ENCODE results near the gene TSEN15. TPM values are rescaled to one million over a fixed set of nuclear protein-coding genes. Genes with fewer than 3 reads are reported as not detected.
"Not testable (repeated sequence)": the region's sequence is repeated elsewhere in the genome, so short reads cannot be mapped to it uniquely, and the experiment has no call there.

Gene TSEN15
- polyA plus RNA-seq, 2 of the 4 experiments (the other 2 are of a cell fraction), result 36.7 to 79.9 TPM

- TF ChIP-seq JUNB (IDR thresholded peaks at IDR 0.05) (no peak), GATA3 (IDR thresholded peaks at IDR 0.05; ENCODE audit: borderline replicate concordance) (no peak), FOXS1 (CRISPR knock-in tag; IDR thresholded peaks at IDR 0.05) (no peak), POLR2A (IDR thresholded peaks at IDR 0.05; ENCODE audit: low read length) (no peak), SREBF2 (IDR thresholded peaks at IDR 0.05) (no peak), HES2 (IDR thresholded peaks at IDR 0.05) (no peak), SMC3 (IDR thresholded peaks at IDR 0.05) (no peak), CTCF (IDR thresholded peaks at IDR 0.05) (no peak), E2F6 (IDR thresholded peaks at IDR 0.05; ENCODE audit: borderline replicate concordance, low read depth) (no peak), CBX2 (IDR thresholded peaks at IDR 0.05; ENCODE audit: borderline replicate concordance, low read depth) (no peak), BHLHE40 (IDR thresholded peaks at IDR 0.05; ENCODE audit: low read depth, low read length) (no peak), HOXA7 (CRISPR knock-in tag; IDR thresholded peaks at IDR 0.05) (no peak), TFCP2L1 (CRISPR knock-in tag; IDR thresholded peaks at IDR 0.05) (no peak)
- H3K27ac ChIP-seq, result no peak overlapping the region
- no peak for ATAC-seq
These were observed 41.5 kb downstream of the TSEN15 start for GRCh38 chr1:184093071-184093470.

GRCh38 chr1:184096005-184096404, 44.5 kb downstream of the TSEN15 start:
- ChIA-PET POLR2A (no interaction called here), CTCF (interaction anchor here (0.8 to 1.8 kb wide), 2 partner anchors 126 to 1378 kb away, joined by 3 to 7 read pairs; no protein-coding TSS in a partner anchor)
- 78% methylated on average over 1 of the region's 1 CpG for WGBS (ENCODE audit: missing lambda C conversion rate)
- no peak for DNase-seq (ENCODE audit: low read depth in 1 of 2, low spot score in 1 of 2)
- ATAC-seq, result no peak
- H3K4me1 ChIP-seq, result no peaks in the 10 kb centered on the region
- no peak overlapping the region for H3K27ac ChIP-seq
- no peak for FAIRE-seq
- H3K9me3 ChIP-seq, result no peaks in the 10 kb centered on the region
- no peak overlapping the region for H3K4me3 ChIP-seq
- TF ChIP-seq HOXA7 (CRISPR knock-in tag; IDR thresholded peaks at IDR 0.05), result no peak
- TF ChIP-seq RFX5 (IDR thresholded peaks at IDR 0.05), result no peak
- no peak for TF ChIP-seq ATOH8 (CRISPR knock-in tag; IDR thresholded peaks at IDR 0.05; ENCODE audit: low read depth)
- no peak for TF ChIP-seq PHF8 (IDR thresholded peaks at IDR 0.05; ENCODE audit: borderline replicate concordance, low read depth)
- TF ChIP-seq NFE2L2 (conservative IDR thresholded peaks at IDR 0.05; ENCODE audit: low read length), result no peak
- TF ChIP-seq POLR2A (IDR thresholded peaks at IDR 0.05; ENCODE audit: low read length), result no peak
- no peak for TF ChIP-seq MYC (IDR thresholded peaks at IDR 0.05; ENCODE audit: borderline replicate concordance, low read length)
- no peak for TF ChIP-seq ELK1 (IDR thresholded peaks at IDR 0.05; ENCODE audit: low read depth, low read length)
- no peak for TF ChIP-seq NPAS2 (CRISPR knock-in tag; IDR thresholded peaks at IDR 0.05; ENCODE audit: borderline replicate concordance)
- TF ChIP-seq HOXB5 (CRISPR knock-in tag; IDR thresholded peaks at IDR 0.05), result no peak
- no peak for TF ChIP-seq ESRRA (IDR thresholded peaks at IDR 0.05; ENCODE audit: borderline replicate concordance, low read length)
- TF ChIP-seq EP300 (IDR thresholded peaks at IDR 0.05), result no peak
- no peak for TF ChIP-seq HDAC2 (IDR thresholded peaks at IDR 0.05)
- TF ChIP-seq CHD2 (IDR thresholded peaks at IDR 0.05; ENCODE audit: low read length, partially characterized antibody), result no peak
- H3K4me2 ChIP-seq, result no peak overlapping the region

More at GRCh38 chr1:184093071-184093470, 41.5 kb downstream of the TSEN15 start:
- no peak for FAIRE-seq
- no peaks in the 10 kb centered on the region for H3K4me1 ChIP-seq
- no peaks in the 10 kb centered on the region for H3K9me3 ChIP-seq
- H3K4me2 ChIP-seq, result no peak overlapping the region
- ChIA-PET POLR2A (no interaction called here), CTCF (no interaction called here)
- DNase-seq (ENCODE audit: low read depth in 1 of 2, low spot score in 1 of 2), result no peak
- no peak overlapping the region for H3K4me3 ChIP-seq
- 100% methylated on average over 2 of the region's 2 CpGs for WGBS (ENCODE audit: missing lambda C conversion rate)

GRCh38 chr1:184096580-184096979, 45.0 kb downstream of the TSEN15 start:
- DNase-seq (ENCODE audit: low read depth in 1 of 2, low spot score in 1 of 2); H3K4me1 ChIP-seq; H3K9me3 ChIP-seq; FAIRE-seq; H3K4me3 ChIP-seq; POLR2A ChIA-PET; H3K4me2 ChIP-seq; H3K27ac ChIP-seq; ATAC-seq: not testable (repeated sequence)
- CTCF ChIA-PET, result interaction anchor here (0.8 to 1.8 kb wide), 2 partner anchors 126 to 1379 kb away, joined by 3 to 7 read pairs; no protein-coding TSS in a partner anchor
- WGBS (ENCODE audit: missing lambda C conversion rate), result 69% methylated on average over 5 of the region's 5 CpGs
